GOT3 (cell line): Measurements from ENCODE around the gene DOCK2.
"Not testable (repeated sequence)": the region's sequence is repeated elsewhere in the genome, so short reads cannot be mapped to it uniquely, and the experiment has no call there.

ENCODE experiments used
- DNase-seq: peaks from one replicate; lab custom pipeline; 2025; ENCODE audit warnings: mixed read lengths; lab: John Stamatoyannopoulos, UW

The DOCK2 gene

DNA sequence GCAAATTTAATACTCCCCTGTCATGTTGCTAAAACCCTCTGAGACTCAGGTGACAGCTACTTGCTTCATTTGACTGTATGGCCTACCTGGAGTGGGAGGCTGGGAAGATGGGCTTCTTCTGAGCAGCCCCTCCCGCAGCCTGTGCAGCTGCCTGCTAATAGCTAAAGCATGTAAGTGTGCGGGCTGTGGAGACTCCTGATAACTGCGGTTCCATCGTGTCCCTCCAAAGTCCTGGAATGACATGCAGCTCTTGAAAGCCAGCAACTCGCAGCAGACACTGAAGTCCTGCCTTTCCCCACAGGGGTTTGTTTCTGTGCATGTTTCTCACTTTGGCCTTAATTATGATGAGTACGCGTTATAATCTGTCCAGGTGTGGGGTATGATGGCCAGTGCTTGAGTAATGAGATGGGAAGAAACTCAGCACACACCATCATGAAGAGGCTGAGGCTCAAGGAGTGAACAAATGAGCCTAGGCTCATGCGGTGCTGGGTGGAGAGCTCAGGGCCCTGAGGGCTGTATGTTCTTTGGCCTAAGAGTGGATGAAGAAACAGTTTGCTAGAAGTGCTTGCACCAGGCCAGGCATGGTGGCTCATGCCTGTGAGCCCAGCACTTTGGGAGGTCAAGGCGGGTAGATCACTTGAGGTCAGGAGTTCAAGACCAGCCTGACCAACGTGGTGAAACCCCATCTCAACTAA lies 119.1 kb downstream of the DOCK2 start:
- no peak for DNase-seq

DNA sequence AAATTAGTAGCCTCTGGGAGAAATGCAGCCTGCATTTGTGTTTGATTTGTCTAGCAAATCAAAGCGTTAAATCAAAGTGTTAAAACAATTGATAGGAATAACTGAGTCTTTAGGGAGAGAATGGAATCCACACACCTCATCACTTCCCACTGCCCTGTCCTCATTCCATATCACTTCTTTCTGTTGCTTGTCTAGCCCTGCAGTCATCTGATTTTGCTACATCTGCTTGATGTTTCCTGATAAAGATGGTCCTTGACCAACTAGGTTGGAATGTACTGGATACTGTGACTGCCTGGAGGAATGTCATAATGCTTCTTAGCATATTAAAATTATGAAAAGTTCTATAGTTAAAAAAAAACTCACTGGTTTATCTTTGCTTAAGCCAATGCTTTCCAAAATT lies 119.9 kb downstream of the DOCK2 start:
- DNase-seq: no peak

DNA sequence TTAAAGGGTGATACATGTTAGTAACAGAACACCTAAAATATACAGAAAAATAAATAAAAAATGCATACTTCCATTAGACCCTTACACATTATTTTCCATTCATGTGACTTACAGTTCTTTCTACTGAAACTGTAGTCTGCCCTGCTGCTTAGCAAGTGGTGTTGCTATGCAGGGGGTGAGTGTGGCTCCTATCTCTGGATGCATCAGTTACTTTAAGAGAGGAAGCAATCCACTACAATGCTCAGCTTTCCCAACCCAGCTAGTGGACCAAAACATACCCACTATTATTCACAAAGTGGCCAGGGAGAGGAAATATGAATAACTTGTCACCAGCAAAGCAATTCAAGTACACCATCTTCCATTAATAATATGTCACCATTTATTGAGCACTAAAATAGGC lies 121.8 kb downstream of the DOCK2 start:
- no peak for DNase-seq

DNA sequence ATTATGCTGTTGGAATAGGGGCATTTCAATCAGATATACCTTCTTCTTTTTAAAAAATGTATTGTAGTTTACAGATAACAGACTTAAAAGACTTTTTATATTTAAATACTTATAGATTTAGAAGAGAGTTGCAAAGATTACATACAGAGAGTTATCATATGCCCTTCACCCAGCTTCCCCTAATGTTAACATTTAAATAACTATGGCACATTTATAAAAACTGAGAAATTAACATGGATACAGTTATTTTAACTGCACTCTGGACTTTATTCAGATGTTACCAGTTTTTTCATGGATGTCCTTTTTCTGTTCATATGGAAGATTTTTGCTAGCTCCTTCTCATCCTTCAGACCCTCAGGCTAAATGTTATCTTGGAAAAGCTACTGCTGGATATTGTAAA lies 123.2 kb downstream of the DOCK2 start:
- DNase-seq: no peak

DNA sequence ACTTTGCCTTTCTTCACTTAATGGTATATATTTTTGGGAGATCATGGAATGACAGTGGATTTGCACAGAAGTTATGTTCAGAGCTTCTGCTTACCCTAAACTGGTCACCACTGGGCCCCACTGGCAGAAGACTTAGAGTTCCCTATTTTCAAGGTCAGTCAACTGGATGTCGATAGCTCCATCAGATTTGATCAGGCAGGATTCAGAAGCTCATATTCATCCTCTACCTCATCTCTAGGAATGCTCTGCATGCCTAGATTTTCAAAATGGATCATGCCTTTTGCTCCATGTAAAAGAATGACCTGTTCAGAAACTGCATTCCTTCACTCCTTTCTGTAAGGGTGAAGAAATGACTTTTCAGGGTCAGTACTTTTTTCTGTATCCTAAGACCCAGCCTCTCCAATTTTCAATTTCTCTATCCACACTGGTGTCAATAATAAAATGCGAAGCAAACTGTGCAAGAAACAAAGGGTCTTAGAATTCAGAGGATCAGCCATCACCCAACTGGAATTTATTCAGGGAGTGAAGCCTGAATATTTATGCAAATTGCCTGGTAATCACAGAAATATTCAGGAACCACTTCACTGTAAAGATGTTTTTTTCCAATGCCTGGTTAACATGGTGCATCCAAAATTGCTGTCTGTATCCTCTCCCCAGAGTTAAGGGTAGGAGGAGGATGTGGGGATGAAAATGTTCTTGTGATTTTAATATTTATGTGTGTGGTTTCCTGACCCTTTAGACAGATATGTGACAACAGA lies 125.4 kb downstream of the DOCK2 start:
- DNase-seq: no peak

DNA sequence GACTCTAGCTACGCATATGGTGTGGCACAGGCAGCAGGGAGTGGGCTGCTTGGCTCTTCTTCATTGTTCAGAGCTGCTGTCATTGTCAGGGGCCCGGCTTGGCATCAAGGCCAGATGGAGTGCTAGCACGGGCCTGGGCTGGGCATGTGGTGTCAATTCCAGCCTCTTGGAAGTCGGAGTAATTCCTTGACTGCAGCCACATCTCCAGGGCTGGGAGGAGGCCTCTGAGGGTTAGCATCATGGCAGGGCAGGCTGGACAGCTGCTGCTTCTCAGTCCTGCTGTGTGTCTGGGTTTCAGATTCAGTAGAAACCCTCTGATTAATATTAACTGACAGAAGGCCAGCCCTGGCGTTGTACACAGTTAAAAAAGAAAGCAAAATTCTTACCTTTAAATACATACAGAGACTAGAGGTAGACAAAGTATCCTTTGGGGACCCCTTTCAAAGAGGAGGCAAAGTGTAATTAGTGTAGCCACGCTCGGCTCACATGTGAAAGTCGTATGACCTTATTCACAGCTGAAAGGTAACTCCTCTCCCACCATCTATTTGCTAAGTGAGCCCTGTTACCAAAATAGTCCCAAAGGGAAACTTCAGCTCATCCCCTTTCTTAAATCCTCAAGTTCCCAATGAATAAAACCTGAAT lies 126.4 kb downstream of the DOCK2 start:
- DNase-seq: no peak

DNA sequence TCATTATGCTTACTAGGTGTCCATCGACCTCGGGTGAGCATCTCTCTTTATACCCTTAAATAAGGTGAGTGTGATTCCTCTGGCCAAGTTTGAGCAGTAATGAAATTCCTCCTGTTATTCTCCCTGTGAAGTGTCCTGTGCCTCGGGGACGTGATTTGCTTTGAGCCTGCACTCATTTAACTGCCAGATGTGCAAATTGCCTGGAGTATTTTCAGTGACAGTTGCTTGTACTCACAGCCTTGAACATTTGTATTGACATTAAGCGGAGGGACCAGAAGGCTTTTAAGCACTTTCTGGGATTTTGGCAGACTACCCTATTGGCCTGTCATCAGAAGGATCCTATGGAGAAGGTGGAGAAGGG lies 126.9 kb downstream of the DOCK2 start:
- no peak for DNase-seq

DNA sequence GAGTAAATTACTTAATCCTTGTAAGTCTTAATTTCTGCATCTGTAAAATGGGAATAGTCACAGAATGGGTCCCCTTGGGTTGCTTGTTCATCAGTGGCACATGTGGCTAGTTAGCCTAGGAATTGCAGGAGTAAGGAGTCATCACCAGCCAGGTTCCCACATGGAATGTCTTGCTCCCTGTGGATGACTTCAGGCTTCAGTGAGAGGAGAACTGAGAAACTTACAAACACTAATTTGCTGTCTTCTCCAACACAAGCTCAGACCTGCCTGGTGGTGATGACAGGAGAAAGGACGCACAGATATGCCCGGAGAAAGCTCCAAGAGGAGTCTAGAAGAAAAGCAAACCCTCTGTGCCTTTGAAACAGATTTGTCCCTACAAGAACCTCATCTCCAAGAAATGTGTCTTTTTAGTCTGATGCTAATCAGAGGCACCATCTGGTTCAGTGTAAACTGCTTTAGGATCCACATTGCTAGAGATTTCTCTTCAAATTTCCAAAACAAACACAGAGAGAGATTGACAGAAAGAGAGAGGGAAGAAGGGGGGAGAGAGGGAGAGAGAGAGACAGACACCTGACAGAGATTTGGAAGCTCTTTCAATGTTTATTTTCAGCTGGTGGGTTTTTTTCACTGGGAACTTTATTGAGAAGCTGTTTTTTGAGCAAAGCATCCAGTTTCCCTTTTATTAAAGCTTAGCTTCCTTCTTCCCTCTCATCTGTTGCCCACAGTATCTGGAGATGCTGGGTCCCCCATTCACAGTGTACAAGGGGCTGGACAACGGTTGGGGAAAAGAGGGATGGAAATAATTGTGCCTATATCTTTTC lies 128.3 kb downstream of the DOCK2 start:
- no peak for DNase-seq

DNA sequence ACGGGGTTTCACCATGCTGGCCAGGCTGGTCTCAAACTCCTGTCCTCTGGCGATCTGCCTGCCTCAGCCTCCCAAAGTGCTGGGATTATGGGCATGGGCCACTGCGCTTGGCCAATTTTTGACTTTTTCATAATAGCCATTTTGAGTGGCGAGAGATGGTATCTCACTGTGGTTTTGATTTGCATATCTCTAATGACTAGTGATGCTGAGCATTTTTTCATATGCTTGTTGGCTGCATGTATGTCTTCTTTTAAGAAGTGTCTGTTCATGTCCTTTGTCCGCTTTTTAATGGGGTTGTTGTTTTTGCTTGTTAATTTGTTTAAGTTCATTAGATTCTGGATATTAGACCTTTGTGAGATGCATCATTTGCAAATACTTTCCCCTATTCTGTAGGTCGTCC lies 129.9 kb downstream of the DOCK2 start:
- not testable (repeated sequence) for DNase-seq

DNA sequence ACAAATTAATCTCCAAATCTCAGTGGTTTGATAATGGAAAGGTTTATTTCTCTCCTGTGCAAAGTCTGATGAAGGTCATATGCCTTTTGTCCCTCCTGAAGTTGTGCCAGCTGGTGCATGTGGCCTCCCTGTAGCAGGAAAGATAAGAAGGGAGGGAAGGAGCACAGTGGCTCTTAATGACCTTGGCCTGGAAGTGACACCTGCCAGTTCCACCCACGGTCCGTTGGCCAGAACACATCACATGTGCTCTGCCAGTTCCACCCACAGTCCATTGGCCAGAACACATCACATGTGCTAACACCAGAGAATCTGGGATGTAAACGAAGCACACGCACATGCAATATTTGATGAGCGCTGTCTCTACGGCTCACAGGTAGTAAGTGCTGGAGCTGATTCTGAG lies 130.9 kb downstream of the DOCK2 start:
- no peak for DNase-seq

DNA sequence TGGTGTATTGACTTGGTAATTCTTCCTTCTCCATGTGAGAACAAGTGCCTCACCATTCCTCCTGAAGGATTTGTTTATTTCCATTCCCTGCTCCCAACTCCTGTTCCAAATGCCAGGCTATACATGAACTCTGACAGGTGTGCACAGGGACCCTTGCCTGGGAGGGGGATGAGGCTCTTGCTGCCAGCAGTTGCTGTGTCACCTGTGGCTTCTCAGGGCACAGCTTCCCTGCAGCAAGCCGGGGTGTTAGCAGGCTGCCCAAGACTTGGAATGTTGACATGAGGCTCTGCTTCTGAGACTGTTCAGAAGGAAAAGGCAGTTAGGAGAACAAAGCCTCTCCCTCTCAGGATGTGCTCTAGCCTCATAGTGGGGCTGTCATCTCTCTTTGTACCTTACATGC lies 131.3 kb downstream of the DOCK2 start:
- DNase-seq: no peak

DNA sequence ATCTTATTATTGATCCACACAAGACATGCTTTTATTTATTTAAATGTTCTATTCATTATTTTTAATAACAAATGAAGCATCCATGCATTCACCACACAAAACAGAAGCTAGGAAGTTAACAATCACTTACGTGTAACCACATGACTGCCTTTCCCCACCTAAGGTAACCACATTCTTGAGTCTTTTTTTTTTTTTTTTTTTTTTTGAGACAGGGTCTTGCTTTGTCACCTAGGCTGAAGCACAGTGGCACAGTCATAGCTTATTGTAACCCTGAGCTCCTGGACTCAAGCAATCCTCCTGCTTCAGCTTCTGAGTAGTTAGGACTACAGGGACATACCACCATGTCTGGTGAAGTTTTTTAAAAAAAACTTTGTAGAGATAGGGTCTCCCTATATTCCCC lies 133.0 kb downstream of the DOCK2 start:
- no peak for DNase-seq

DNA sequence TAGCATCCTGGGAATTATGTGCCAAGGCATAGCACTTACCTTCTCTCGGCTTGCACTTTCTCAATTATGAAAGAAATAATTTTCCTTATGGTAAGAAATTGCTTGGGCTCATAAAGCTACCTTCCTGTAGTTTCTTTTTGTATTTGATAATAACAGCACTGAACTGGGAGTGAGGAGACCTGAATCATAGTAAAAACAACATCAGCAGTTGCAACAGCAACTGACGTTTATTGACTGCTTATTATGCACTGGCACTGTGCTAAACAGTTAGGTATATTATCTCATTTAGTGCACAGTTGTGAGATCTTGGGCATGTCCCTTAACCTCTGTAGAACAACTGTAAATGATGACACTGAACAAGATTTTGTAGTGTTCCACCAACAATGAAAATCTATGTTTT lies 135.2 kb downstream of the DOCK2 start:
- no peak for DNase-seq

DNA sequence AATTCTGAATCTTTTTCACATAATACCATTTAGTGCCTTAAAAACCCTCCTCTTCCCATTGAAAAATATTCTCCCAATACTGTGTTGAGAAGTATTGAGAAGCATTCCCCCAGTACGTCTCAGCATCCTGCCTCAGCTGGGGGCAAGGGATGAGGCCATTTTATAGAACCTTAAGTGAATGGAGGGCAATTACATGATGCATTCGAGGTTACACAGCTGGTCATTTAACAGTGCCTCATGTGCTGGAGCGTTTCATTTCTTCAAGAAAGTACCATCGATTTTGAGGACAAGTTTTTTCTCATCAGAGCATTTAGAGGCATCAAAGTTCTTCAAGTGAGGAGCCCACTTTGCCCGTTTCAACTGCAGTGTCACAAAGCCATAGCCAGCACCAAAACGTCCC lies 135.6 kb downstream of the DOCK2 start:
- DNase-seq: no peak

DNA sequence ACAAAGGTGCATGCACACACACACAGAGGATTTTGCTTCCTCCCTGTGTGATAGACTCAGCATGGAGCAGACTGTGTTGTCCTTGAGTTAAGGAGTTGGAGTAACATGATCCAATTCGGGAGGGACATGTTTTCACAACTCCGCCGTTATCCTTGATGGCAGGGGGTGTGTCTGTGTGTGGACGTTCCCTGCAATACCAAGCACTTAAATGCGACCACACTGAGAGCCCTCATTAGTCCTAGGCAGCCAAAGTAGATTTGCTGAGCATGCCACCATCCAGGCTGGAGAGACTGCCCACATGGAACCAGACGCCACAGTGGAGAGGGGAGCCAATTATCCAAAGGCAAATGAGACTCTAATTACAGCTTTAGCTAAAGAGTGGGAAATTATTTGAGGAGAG lies 140.1 kb downstream of the DOCK2 start:
- DNase-seq: no peak

DNA sequence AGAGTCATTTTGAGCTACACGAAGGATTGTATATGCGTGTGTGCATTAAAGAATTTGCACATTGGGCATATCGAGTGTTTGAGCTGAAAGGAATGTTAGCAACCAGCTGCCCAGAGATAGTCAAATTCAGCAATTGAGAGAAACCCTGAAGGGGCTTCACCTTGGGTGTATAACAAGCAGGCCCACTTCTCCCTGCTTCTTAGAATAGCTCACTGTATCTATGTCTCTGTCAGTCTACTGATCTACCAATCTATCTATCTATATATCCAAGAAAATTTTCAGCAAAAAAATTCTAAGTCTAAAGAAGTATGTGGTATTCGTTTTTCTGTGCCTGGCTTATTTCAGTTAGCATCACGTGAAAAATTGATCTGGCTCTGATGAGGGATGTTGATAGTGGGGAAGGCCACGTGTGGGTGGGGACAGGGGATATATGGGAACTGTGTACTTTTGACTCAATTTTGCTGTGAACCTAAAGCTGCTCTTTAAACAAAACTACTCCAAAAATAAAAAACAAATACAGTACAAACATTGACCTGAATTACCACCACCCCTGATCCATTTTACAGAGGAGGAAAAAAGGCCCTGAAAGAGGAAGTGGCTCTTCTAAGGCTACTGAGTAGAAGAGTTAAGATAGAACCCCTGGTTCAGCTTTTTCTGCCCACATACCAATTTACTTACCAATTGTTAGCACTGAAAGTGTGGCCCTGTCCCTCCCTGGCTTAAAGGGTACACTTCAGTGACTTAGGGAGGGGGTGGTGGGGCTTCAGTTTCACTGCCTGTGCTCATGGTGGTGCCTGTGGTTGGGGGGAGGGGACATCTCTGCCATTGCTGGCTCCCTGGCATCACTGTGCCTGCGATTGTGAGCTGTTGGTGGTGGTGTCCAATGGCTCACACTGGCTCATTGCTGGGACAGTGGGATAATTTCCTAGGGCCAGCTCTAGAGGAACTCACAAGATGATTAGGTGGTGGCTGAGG lies 141.8 kb downstream of the DOCK2 start:
- DNase-seq: no peak

DNA sequence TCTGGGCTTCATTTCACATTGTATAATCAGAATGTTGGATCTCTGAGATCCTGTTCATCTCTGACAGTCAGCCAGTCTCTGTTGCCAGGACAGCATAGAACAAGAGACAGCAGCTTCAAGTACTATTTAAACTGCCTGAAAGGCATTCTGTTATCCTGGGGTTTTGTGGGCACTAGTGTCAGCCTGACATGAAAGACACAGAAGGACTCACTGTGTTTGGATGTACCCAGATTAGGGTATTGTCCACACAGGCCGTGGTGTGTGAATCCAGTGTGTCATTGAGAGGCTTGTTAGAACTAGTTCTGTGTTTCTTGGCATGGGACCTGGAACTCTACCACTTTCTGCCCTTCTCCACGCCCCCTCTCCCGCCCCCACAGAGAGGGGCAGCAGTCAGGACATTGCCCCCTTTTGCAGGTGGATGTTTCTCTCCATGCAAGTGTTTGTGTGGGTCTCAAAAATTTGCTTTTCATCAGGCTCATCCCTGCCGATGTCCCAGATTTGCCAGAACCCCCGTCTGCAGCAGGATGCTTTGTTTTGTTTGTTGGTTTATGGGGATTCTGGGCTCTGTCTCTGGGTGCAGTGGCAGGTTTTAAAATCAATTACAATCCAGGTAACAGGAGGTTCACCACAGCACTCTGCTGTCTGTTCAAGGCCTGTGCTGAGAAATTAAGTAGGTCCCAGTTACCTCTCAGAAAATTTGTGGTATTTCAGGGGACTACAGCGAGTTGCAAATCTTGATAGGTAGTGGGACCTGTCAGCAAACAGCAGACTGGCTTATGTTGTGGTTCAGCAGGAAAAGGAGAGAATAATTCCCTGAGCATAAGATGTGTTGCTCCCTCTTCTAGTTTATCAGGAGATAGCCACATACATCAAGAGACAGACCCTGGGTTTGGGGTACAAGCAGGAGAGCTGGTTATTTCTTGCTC lies 144.6 kb downstream of the DOCK2 start:
- DNase-seq: no peak

DNA sequence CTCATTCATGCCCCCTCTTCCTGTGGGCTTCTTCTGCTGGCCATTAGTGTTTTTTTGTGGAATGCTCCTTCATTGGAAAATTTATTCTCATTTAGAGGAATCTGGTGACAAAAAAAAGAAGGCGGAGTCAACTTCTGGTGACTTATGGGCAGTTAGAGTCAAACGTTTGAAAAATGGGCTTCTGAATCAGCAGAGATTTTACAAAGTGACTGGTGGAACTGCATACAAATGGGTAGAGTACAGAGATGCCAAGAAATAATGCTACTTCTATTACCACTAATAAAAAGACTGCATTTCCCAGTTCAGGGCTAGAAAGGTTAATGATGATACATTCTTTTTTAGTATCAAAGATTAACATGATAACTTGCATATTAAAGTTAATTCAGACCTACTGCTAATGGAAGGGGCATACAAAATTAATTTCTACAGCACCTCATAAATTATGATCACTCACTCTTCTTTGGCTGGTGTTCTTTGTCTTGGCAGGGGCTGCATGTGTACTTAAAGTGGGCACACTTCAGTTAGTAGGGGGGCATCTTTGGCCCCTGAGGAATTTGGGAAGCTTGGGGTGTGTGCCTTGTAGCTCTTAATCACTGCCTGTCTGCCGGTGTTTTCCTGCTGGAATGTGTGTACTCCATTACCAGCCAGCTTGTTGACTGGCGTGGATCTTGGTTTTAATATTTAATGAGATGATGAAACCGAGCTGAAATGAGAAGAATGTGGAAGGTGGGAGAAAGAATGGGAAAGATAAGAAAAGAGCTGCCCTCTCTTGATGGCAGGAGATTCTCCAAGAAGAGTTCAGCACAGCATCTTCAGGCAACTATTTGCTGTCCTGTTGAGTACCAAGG lies 148.9 kb downstream of the DOCK2 start:
- DNase-seq: no peak

DNA sequence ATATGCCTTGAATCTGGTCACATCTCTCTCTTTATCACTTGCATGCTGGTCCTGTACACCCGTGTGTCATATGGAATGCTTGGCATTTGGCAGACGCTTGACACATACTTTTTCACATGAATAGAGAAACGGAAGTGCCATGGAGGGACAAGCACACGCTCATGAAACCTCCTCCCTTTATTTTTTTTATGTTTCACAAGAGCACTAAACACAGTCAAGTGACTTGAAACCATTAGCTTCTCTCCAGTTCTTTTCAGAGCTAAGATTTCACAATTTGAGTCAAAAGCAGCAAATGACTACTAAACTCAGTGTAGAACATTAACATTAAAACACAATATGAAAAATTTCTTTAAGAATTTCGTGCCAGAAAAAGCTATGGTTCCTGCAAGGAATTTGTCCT lies 151.1 kb downstream of the DOCK2 start:
- DNase-seq: no peak
